Progenitor cell of endocrine pancreas (in vitro differentiated cells): ENCODE data around the gene OS9. TPM values are rescaled to one million over a fixed set of nuclear protein-coding genes. Genes with fewer than 3 reads are reported as not detected.
"Not testable (repeated sequence)": the region's sequence is repeated elsewhere in the genome, so short reads cannot be mapped to it uniquely, and the experiment has no call there.

Source experiments
- DNase-seq: peaks from one replicate; pipeline ENCODE4 v3.0.0; 2021; ENCODE audit warnings: low spot score; ENCODE audit not compliant: unreplicated experiment
- H3K27ac Mint-ChIP-seq: 2 replicates; pipeline ENCODE4 v1.8.0; 2021; ENCODE audit warnings: mild to moderate bottlenecking, moderate library complexity, mixed read lengths
- H3K27me3 Mint-ChIP-seq: 2 replicates; pipeline ENCODE4 v1.8.0; 2021; ENCODE audit warnings: mixed read lengths
- H3K36me3 Mint-ChIP-seq: 2 replicates; pipeline ENCODE4 v1.8.0; 2022; ENCODE audit warnings: mixed read lengths; ENCODE audit not compliant: insufficient read depth
- H3K4me1 Mint-ChIP-seq: 2 replicates; pipeline ENCODE4 v1.8.0; 2021; ENCODE audit warnings: low read depth, mixed read lengths
- H3K4me3 Mint-ChIP-seq: 2 replicates; pipeline ENCODE4 v1.8.0; 2021; ENCODE audit warnings: low read depth, mild to moderate bottlenecking, moderate library complexity, mixed read lengths
- H3K9me3 Mint-ChIP-seq: 2 replicates; pipeline ENCODE4 v1.8.0; 2021; ENCODE audit warnings: low read depth, mixed read lengths
- total RNA-seq: library from RNA; stranded (reverse); gene quantifications from 2 replicates; pipeline ENCODE4 v1.2.1, GENCODE V29; 2021
- TF ChIP-seq, protein P1 (sequence below): fragments of 200-600 bp; sonication (generic); IDR thresholded peaks from one replicate; pipeline ENCODE4 v1.5.0; 2021; ENCODE audit warnings: antibody characterized with exemption, mild to moderate bottlenecking; ENCODE audit not compliant: unreplicated experiment

Gene OS9
- total RNA-seq, 1 donor from 2014 or later = 204 TPM

- TF ChIP-seq, protein P1, sequence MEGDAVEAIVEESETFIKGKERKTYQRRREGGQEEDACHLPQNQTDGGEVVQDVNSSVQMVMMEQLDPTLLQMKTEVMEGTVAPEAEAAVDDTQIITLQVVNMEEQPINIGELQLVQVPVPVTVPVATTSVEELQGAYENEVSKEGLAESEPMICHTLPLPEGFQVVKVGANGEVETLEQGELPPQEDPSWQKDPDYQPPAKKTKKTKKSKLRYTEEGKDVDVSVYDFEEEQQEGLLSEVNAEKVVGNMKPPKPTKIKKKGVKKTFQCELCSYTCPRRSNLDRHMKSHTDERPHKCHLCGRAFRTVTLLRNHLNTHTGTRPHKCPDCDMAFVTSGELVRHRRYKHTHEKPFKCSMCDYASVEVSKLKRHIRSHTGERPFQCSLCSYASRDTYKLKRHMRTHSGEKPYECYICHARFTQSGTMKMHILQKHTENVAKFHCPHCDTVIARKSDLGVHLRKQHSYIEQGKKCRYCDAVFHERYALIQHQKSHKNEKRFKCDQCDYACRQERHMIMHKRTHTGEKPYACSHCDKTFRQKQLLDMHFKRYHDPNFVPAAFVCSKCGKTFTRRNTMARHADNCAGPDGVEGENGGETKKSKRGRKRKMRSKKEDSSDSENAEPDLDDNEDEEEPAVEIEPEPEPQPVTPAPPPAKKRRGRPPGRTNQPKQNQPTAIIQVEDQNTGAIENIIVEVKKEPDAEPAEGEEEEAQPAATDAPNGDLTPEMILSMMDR = no peak
- no peak for DNase-seq
- H3K4me1 Mint-ChIP-seq = no peaks in the 10 kb centered on the region
- H3K36me3 Mint-ChIP-seq = peaks cover 18% of the 10 kb centered on the region
- H3K27ac Mint-ChIP-seq = no peak overlapping the region
- no peaks in the 10 kb centered on the region for H3K9me3 Mint-ChIP-seq
- H3K27me3 Mint-ChIP-seq = peaks cover 5% of the 10 kb centered on the region
- no peak overlapping the region for H3K4me3 Mint-ChIP-seq
These were observed 24.1 kb downstream of the OS9 start for GRCh38 chr12:57717846-57718640.

GRCh38 chr12:57718641-57719528, 25.0 kb downstream of the OS9 start:
- H3K36me3 Mint-ChIP-seq = peaks cover 17% of the 10 kb centered on the region
- no peak overlapping the region for H3K4me3 Mint-ChIP-seq
- no peaks in the 10 kb centered on the region for H3K4me1 Mint-ChIP-seq
- TF ChIP-seq, protein P1 = no peak
- no peak overlapping the region for H3K27ac Mint-ChIP-seq
- no peaks in the 10 kb centered on the region for H3K9me3 Mint-ChIP-seq
- peaks cover 13% of the 10 kb centered on the region for H3K27me3 Mint-ChIP-seq
- DNase-seq = no peak

DNA sequence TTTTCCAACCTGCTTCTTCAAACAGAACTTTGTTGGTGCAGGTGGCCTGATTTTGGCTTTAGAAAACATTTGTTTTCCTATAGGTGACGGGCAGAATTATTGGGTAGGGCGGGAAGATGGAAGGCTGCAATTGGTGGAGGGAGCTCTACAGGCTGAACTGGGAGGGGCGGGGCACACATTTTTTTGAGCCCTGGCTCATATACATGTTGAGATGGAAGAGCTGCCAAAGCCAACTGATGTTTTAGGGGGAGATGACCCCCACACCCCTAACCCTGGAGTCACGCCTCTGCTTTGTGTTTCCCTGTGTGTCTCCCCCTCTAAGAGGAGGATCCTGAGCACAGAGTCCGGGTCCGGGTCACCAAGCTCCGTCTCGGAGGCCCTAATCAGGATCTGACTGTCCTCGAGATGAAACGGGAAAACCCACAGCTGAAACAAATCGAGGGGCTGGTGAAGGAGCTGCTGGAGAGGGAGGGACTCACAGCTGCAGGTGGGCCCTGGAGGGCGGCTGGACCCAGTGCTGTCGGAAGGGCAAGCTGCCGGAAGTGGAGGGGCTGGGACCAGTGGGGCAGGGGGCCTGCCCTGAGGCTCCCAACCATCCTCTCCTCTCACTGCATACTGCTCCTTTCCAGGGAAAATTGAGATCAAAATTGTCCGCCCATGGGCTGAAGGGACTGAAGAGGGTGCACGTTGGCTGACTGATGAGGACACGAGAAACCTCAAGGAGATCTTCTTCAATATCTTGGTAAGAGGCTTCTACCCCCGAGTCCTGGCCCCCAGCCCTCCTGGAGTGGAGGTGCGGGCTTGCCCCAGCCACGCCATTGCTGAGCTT, 26.1 kb downstream of the OS9 start:
- DNase-seq = no peak
- Mint-ChIP-seq H3K36me3 (peaks cover 17% of the 10 kb centered on the region), H3K4me1 (no peaks in the 10 kb centered on the region), H3K27ac (no peak overlapping the region), H3K9me3 (no peaks in the 10 kb centered on the region), H3K4me3 (no peak overlapping the region), H3K27me3 (peaks cover 24% of the 10 kb centered on the region)
- TF ChIP-seq, protein P1 = no peak

DNA sequence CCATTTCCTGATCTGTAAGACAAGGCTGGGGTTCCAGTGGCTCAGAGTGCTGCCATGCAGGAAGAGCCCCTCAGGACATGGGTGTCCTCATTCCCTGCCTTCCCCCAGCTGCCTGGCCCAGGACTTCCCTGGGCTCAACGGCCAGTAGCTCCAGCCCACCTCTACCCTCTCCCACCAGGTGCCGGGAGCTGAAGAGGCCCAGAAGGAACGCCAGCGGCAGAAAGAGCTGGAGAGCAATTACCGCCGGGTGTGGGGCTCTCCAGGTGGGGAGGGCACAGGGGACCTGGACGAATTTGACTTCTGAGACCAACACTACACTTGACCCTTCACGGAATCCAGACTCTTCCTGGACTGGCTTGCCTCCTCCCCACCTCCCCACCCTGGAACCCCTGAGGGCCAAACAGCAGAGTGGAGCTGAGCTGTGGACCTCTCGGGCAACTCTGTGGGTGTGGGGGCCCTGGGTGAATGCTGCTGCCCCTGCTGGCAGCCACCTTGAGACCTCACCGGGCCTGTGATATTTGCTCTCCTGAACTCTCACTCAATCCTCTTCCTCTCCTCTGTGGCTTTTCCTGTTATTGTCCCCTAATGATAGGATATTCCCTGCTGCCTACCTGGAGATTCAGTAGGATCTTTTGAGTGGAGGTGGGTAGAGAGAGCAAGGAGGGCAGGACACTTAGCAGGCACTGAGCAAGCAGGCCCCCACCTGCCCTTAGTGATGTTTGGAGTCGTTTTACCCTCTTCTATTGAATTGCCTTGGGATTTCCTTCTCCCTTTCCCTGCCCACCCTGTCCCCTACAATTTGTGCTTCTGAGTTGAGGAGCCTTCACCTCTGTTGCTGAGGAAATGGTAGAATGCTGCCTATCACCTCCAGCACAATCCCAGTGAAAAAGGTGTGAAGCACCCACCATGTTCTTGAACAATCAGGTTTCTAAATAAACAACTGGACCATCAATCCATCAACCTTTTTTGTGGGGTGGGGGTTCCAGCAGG, 27.0 kb downstream of the OS9 start:
- Mint-ChIP-seq H3K36me3 (peaks cover 14% of the 10 kb centered on the region), H3K27ac (no peak overlapping the region), H3K9me3 (no peaks in the 10 kb centered on the region), H3K4me1 (no peaks in the 10 kb centered on the region), H3K4me3 (no peak overlapping the region), H3K27me3 (peaks cover 31% of the 10 kb centered on the region)
- no peak for DNase-seq
- TF ChIP-seq, protein P1 = no peak

DNA sequence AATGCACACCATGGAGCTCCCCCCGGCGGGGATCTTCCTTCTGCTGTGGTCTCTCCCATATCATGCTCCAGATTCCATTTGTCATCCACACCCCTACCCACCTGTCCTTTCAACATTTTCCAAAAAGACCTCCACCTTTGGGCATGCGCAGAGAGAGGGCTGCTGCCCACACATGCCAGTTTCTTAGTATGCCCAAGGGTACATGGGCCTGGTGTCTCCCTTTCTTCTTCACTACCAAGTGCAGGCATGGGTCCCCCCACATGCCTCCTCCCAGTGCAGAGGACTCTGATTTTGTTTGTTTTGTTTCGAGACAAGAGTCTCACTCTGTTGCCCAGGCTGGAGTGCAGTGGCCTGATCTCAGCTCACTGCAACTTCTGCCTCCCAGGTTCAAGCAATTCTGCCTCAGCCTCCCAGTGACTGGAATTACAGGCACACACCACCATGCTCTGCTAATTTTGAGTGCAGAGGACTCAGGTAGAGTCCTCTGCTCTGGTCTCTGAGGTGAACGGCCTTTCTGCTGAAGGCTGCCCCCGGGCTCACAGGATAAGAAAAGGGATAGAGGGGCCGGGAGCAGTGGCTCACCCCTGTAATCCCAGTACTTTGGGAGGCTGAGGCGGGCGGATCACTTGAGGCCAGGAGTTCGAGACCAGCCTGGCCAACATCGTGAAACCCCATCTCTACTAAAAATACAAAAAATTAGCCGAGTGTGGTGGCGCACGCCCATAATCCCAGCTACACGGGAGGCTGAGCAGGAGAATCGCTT, 28.1 kb downstream of the OS9 start:
- not testable (repeated sequence) for H3K27ac Mint-ChIP-seq, DNase-seq, H3K4me1 Mint-ChIP-seq, H3K4me3 Mint-ChIP-seq, H3K9me3 Mint-ChIP-seq
- H3K36me3 Mint-ChIP-seq = peaks cover 14% of the 10 kb centered on the region
- H3K27me3 Mint-ChIP-seq = peaks cover 39% of the 10 kb centered on the region
